ENCODE results near the gene HTR2A. TPM values are rescaled to one million over a fixed set of nuclear protein-coding genes. Genes with fewer than 3 reads are reported as not detected.

Gene HTR2A
- total RNA-seq, 1 experiment from 2014 or later: not detected

GRCh38 chr13:46866150-46866549 is 30.7 kb downstream of the HTR2A start:
- H3K79me2 ChIP-seq (ENCODE audit: insufficient read depth, low read length): no peaks in the 10 kb centered on the region
- intact Hi-C loops (cut with micrococcal nuclease): no loop called here
- H3K9ac ChIP-seq (ENCODE audit: low read length): no peak overlapping the region
- ChIA-PET CTCF (no interaction called here), RAD21 (ENCODE audit: low non-redundant PET in 1 of 2, low total read pairs in 2 of 2, uncharacterized antibody in 2 of 2, unreplicated experiment in 2 of 2) (no interaction called here), POLR2A (no interaction called here)
- no peaks in the 10 kb centered on the region for H3K9me2 ChIP-seq (ENCODE audit: insufficient read depth)
- H2AFZ ChIP-seq (ENCODE audit: low read depth, low read length, poor library complexity, severe bottlenecking): no peak overlapping the region
- no peaks in the 10 kb centered on the region for H3K9me3 ChIP-seq (ENCODE audit: control insufficient read depth in 1 of 2, insufficient read depth in 1 of 2, low read depth in 1 of 2, low read length in 2 of 2)
- TF ChIP-seq ZBTB33 (IDR thresholded peaks at IDR 0.05; ENCODE audit: extremely low read depth, insufficient replicate concordance, low read length) (no peak), SP1 (IDR thresholded peaks at IDR 0.05; ENCODE audit: low read depth) (no peak), REST (IDR thresholded peaks at IDR 0.05; ENCODE audit: low read depth) (no peak), YY1 (IDR thresholded peaks at IDR 0.05; ENCODE audit: extremely low read depth, insufficient replicate concordance, low read depth, low read length) (no peak), ELF1 (IDR thresholded peaks at IDR 0.05; ENCODE audit: borderline replicate concordance, low read depth) (no peak), EGR1 (IDR thresholded peaks at IDR 0.05; ENCODE audit: low read depth) (no peak), EZH2 (IDR thresholded peaks at IDR 0.05) (no peak)
- H3K27me3 ChIP-seq (ENCODE audit: insufficient read depth, low read length): peaks cover 40% of the 10 kb centered on the region
- BruUV-seq (replicated peaks): no TSS peak
- no peak overlapping the region for H3K4me2 ChIP-seq (ENCODE audit: low read length)
- no peaks in the 10 kb centered on the region for H3K4me1 ChIP-seq (ENCODE audit: control insufficient read depth in 1 of 2, insufficient read depth in 2 of 2, low read length in 2 of 2)
- peak; percentile 42 for ATAC-seq
- H4K20me1 ChIP-seq (ENCODE audit: insufficient read depth): no peaks in the 10 kb centered on the region
- no peak overlapping the region for H3K27ac ChIP-seq (ENCODE audit: low read depth, low read length)
- H3K36me3 ChIP-seq (ENCODE audit: control insufficient read depth in 1 of 2, insufficient read depth in 2 of 2, low read length in 2 of 2): no peaks in the 10 kb centered on the region
- DNase-seq (ENCODE audit: low read depth, low spot score): no peak
- H3K4me3 ChIP-seq (replicated peaks in 1 of 2; ENCODE audit: low read depth in 1 of 2, low read length in 2 of 2): no peak overlapping the region
